GM19328 (cell line): ENCODE measurements around the gene DPP6.

Source experiments
- ATAC-seq: cut with Tn5 transposase; IDR thresholded peaks from one replicate; pipeline ENCODE4 v1.9.1; 2021; ENCODE audit warnings: mild to moderate bottlenecking, moderate library complexity; ENCODE audit not compliant: unreplicated experiment

The DPP6 gene

GRCh38 chr7:154744861-154745258 is 692.7 kb downstream of the DPP6 start:
- no peak for ATAC-seq

GRCh38 chr7:154746571-154747360 is 694.6 kb downstream of the DPP6 start:
- ATAC-seq: no peak

GRCh38 chr7:154748089-154748786 is 696.0 kb downstream of the DPP6 start:
- no peak for ATAC-seq

- no peak for ATAC-seq
Measured at GRCh38 chr7:154750353-154750801, 698.2 kb downstream of the DPP6 start.

- ATAC-seq: no peak
Measured at GRCh38 chr7:154753226-154753625, 701.0 kb downstream of the DPP6 start.

GRCh38 chr7:154757756-154758155 is 705.6 kb downstream of the DPP6 start:
- ATAC-seq: no peak

- no peak for ATAC-seq
Measured at GRCh38 chr7:154759989-154760388, 707.8 kb downstream of the DPP6 start.

GRCh38 chr7:154765118-154765517 is 712.9 kb downstream of the DPP6 start:
- no peak for ATAC-seq

GRCh38 chr7:154767142-154767541 is 714.9 kb downstream of the DPP6 start:
- no peak for ATAC-seq

- ATAC-seq: no peak
Measured at GRCh38 chr7:154767821-154768415, 715.7 kb downstream of the DPP6 start.

GRCh38 chr7:154769001-154769400 is 716.8 kb downstream of the DPP6 start:
- ATAC-seq: no peak

GRCh38 chr7:154769527-154769926 is 717.3 kb downstream of the DPP6 start:
- no peak for ATAC-seq

- no peak for ATAC-seq
Measured at GRCh38 chr7:154770361-154770760, 718.2 kb downstream of the DPP6 start.

- no peak for ATAC-seq
Measured at GRCh38 chr7:154770962-154771361, 718.8 kb downstream of the DPP6 start.

- no peak for ATAC-seq
Measured at GRCh38 chr7:154774303-154774969, 722.2 kb downstream of the DPP6 start.

- no peak for ATAC-seq
Measured at GRCh38 chr7:154775681-154776080, 723.5 kb downstream of the DPP6 start.

GRCh38 chr7:154776350-154776749 is 724.2 kb downstream of the DPP6 start:
- no peak for ATAC-seq

- no peak for ATAC-seq
Measured at GRCh38 chr7:154777023-154777422, 724.8 kb downstream of the DPP6 start.

GRCh38 chr7:154777489-154777888 is 725.3 kb downstream of the DPP6 start:
- ATAC-seq: no peak

- no peak for ATAC-seq
Measured at GRCh38 chr7:154777908-154778307, 725.7 kb downstream of the DPP6 start.
